Esophagus (tissue), 2 donors: ENCODE measurements around the gene SSRP1. TPM values are rescaled to one million over a fixed set of nuclear protein-coding genes. Genes with fewer than 3 reads are reported as not detected.

Experiments
- H3K27ac ChIP-seq, 2 donors: one replicate each; pipeline ENCODE4 v1.5.1; 2013; ENCODE audit warnings: low read depth in 2 of 2, mild to moderate bottlenecking in 2 of 2, inconsistent platforms in 1 of 2, low read length in 1 of 2, moderate library complexity in 1 of 2
- H3K27me3 ChIP-seq, 2 donors: one replicate each; pipeline ENCODE4 v1.6.1; 2013; ENCODE audit warnings: low read length in 2 of 2, control low read depth in 1 of 2, mild to moderate bottlenecking in 1 of 2; ENCODE audit not compliant: insufficient read depth in 2 of 2, control insufficient read depth in 1 of 2
- H3K36me3 ChIP-seq, 2 donors: one replicate each; pipeline ENCODE4 v1.6.1; 2013; ENCODE audit warnings: low read length in 1 of 2; ENCODE audit not compliant: control insufficient read depth in 2 of 2, insufficient read depth in 2 of 2
- H3K4me1 ChIP-seq, 2 donors: one replicate each; pipeline ENCODE4 v1.6.1; 2013; ENCODE audit warnings: low read length in 1 of 2; ENCODE audit not compliant: control insufficient read depth in 2 of 2, insufficient read depth in 2 of 2
- H3K4me3 ChIP-seq, 2 donors: one replicate each; pipeline ENCODE4 v1.5.1; 2013; ENCODE audit warnings: low read length in 2 of 2, mild to moderate bottlenecking in 2 of 2, low read depth in 1 of 2, moderate library complexity in 1 of 2
- H3K9me3 ChIP-seq, 2 donors: one replicate each; pipeline ENCODE4 v1.6.1; 2013; ENCODE audit warnings: mild to moderate bottlenecking in 2 of 2, low read depth in 1 of 2, low read length in 1 of 2, moderate library complexity in 1 of 2; ENCODE audit not compliant: control insufficient read depth in 2 of 2, insufficient read depth in 1 of 2
- WGBS, 2 donors: extraction: QIAGEN DNeasy Blood & Tissue Kit; methylation state at CpG; one replicate each; pipeline ENCODE4 v1.1.7; 2013; 5-methylcytosine and 5-hydroxymethylcytosine counted together
- polyA plus RNA-seq, 2 donors: library from polyadenylated mRNA; stranded (reverse); fragments of 200-250 nt; gene quantifications; one replicate each; pipeline ENCODE4 v1.2.3, GENCODE V29; 2013
- donor health status: healthy with polysubstance abuse.
- donor health status: Bipolar disorder and iron deficiency.

Gene SSRP1
- 10 to 100 TPM; 18.8 to 67.4 TPM for polyA plus RNA-seq

- Histone ChIP-seq H3K4me1 (no peaks in the 10 kb centered on the region), H3K36me3 (peaks cover 20 to 24% of the 10 kb centered on the region in 2 donors), H3K4me3 (peak within 1 kb of the TSS; percentile 71 to 77), H3K27me3 (no peaks in the 10 kb centered on the region), H3K9me3 (no peaks in the 10 kb centered on the region), H3K27ac (peak within 1 kb of the TSS; percentile 82 to 83)
- 0% methylated on average over 59 to 69 of the region's 69 CpGs for WGBS, 2 donors
Observed at GRCh38 chr11:57335343-57336110, at the start of gene SSRP1. Gene SSRP1, minus strand, starts transcription at chr11:57335892. Its CDS starts 771 bp downstream, at chr11:57335121.

GRCh38 chr11:57380975-57381374, 45.3 kb upstream of the SSRP1 start, which contains the start of gene PRG3:
Gene PRG3, minus strand, starts transcription at chr11:57381150. Its CDS starts 442 bp downstream, at chr11:57380708.
- Histone ChIP-seq H3K36me3 (no peaks in the 10 kb centered on the region), H3K4me1 (no peaks in the 10 kb centered on the region), H3K27me3 (no peaks in the 10 kb centered on the region), H3K9me3 (no peaks in the 10 kb centered on the region), H3K4me3 (no peak within 1 kb of the TSS), H3K27ac (no peak within 1 kb of the TSS)
- WGBS, 2 donors: 78 to 88% methylated on average over 2 of the region's 2 CpGs

- WGBS, 2 donors: 28 to 30% methylated on average over 10 of the region's 10 CpGs
- Histone ChIP-seq H3K4me3 (no peak overlapping the region), H3K4me1 (no peaks in the 10 kb centered on the region), H3K27ac (no peak overlapping the region), H3K36me3 (no peaks in the 10 kb centered on the region), H3K27me3 (no peaks in the 10 kb centered on the region), H3K9me3 (no peaks in the 10 kb centered on the region)
Observed at GRCh38 chr11:57379732-57380131, 44.0 kb upstream of the SSRP1 start.

GRCh38 chr11:57378186-57378585, 42.5 kb upstream of the SSRP1 start:
- no peaks in the 10 kb centered on the region for H3K9me3 ChIP-seq
- no peaks in the 10 kb centered on the region for H3K27me3 ChIP-seq
- H3K4me1 ChIP-seq: no peaks in the 10 kb centered on the region
- no peaks in the 10 kb centered on the region for H3K36me3 ChIP-seq
- no peak overlapping the region for H3K27ac ChIP-seq
- no peak overlapping the region for H3K4me3 ChIP-seq

GRCh38 chr11:57377107-57377506, 41.4 kb upstream of the SSRP1 start:
- 65 to 67% methylated on average over 5 of the region's 5 CpGs for WGBS, 2 donors
- Histone ChIP-seq H3K36me3 (no peaks in the 10 kb centered on the region), H3K27me3 (no peaks in the 10 kb centered on the region), H3K4me3 (no peak overlapping the region), H3K9me3 (no peaks in the 10 kb centered on the region), H3K27ac (no peak overlapping the region), H3K4me1 (no peaks in the 10 kb centered on the region)

- no peaks in the 10 kb centered on the region for H3K36me3 ChIP-seq
- no peak overlapping the region for H3K4me3 ChIP-seq
- no peaks in the 10 kb centered on the region for H3K9me3 ChIP-seq
- H3K4me1 ChIP-seq: no peaks in the 10 kb centered on the region
- H3K27me3 ChIP-seq: no peaks in the 10 kb centered on the region
- H3K27ac ChIP-seq: no peak overlapping the region
- WGBS, 2 donors: 57 to 69% methylated on average over 26 of the region's 26 CpGs
Observed at GRCh38 chr11:57376095-57377090, 40.7 kb upstream of the SSRP1 start.

- H3K9me3 ChIP-seq: no peaks in the 10 kb centered on the region
- 79% methylated on average over 2 of the region's 2 CpGs for WGBS, 2 donors
Observed at GRCh38 chr11:57375490-57375889, 39.8 kb upstream of the SSRP1 start.

GRCh38 chr11:57374966-57375365, 39.3 kb upstream of the SSRP1 start:
- Histone ChIP-seq H3K9me3 (no peaks in the 10 kb centered on the region), H3K4me3 (no peak overlapping the region), H3K27ac (no peak overlapping the region), H3K4me1 (no peaks in the 10 kb centered on the region), H3K27me3 (no peaks in the 10 kb centered on the region), H3K36me3 (no peaks in the 10 kb centered on the region)
- 94 to 96% methylated on average over 3 of the region's 3 CpGs for whole genome bisulfite sequencing, 2 donors

More at GRCh38 chr11:57375490-57375889, 39.8 kb upstream of the SSRP1 start:
- no peak overlapping the region for H3K4me3 ChIP-seq
- no peaks in the 10 kb centered on the region for H3K36me3 ChIP-seq
- no peaks in the 10 kb centered on the region for H3K4me1 ChIP-seq
- no peak overlapping the region for H3K27ac ChIP-seq
- H3K27me3 ChIP-seq: no peaks in the 10 kb centered on the region

- Histone ChIP-seq H3K9me3 (peaks cover 0 to 2% of the 10 kb centered on the region in 2 donors), H3K36me3 (no peaks in the 10 kb centered on the region), H3K27ac (no peak overlapping the region), H3K4me3 (no peak overlapping the region), H3K4me1 (no peaks in the 10 kb centered on the region), H3K27me3 (no peaks in the 10 kb centered on the region)
- 58 to 59% methylated on average over 3 of the region's 3 CpGs for WGBS, 2 donors
Observed at GRCh38 chr11:57373146-57373545, 37.5 kb upstream of the SSRP1 start.
